ENCODE measurements around the gene STARD8.

STARD8 gene

GRCh38 chrX:68708503-68709290 lies 61.2 kb downstream of the STARD8 start:
- H3K27ac Mint-ChIP-seq = no peak overlapping the region
- H3K9me3 Mint-ChIP-seq = no peaks in the 10 kb centered on the region
- H3K27me3 Mint-ChIP-seq (ENCODE audit: low read depth) = no peaks in the 10 kb centered on the region
- H3K4me3 Mint-ChIP-seq = no peak overlapping the region
- peaks cover 2% of the 10 kb centered on the region for H3K4me1 Mint-ChIP-seq (ENCODE audit: low read depth)
- H3K36me3 Mint-ChIP-seq (ENCODE audit: low read depth) = no peaks in the 10 kb centered on the region

DNA sequence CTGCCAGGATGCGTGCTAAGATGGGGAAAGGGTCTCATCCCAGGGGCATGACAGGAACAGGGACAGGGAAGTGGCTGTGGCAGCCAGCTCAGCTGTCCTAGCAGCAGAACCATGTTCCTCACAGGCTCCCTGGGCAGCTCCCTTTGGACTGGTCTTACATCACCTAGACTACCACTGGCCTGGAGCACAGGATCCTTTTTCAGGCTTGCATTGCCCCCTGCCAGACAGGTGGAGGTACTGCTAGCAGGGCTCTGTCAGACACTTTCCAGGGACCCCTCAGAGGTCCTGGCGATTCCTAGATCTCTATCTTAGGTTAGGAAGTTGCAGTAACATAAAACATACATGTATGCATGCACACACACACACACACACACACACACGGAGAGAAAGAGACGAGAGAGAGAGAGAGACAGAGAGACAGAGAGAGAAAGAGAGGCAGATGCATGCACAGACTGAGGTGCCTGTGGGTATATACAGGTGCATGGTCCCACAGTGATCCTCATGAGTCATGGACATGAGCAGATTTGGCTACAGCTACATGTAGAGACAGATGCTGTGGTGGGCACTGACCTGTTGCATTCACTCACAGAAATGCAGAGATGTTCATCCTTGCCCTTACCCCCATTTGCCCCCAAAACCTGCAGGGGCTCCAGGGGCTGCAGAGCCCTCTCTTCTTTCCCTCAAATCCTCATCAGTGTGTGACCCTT lies 63.6 kb downstream of the STARD8 start:
- H3K4me3 Mint-ChIP-seq = no peak overlapping the region
- H3K4me1 Mint-ChIP-seq (ENCODE audit: low read depth) = no peaks in the 10 kb centered on the region
- H3K36me3 Mint-ChIP-seq (ENCODE audit: low read depth) = no peaks in the 10 kb centered on the region
- H3K27me3 Mint-ChIP-seq (ENCODE audit: low read depth) = no peaks in the 10 kb centered on the region
- no peak overlapping the region for H3K27ac Mint-ChIP-seq
- no peaks in the 10 kb centered on the region for H3K9me3 Mint-ChIP-seq

DNA sequence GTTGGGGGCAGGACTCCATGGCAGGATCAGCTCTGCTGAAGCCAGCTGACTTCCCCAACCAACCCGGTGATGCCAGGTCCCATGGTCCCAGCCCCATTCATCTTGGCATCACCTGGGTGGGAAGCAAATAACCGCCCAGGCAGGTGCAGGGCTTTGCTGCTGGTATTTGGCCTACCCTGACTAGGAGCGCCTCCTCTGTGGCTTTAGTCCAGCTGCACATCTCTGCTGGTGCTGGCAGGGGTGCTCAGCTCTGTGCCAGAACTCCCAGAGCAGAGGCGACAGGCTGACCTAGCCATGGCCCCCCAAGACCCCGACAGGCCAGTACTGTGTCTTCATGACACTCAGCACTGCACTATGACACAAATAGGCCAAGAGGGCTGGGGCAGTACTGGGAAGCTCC lies 64.4 kb downstream of the STARD8 start:
- Mint-ChIP-seq H3K27me3 (ENCODE audit: low read depth) (no peaks in the 10 kb centered on the region), H3K36me3 (ENCODE audit: low read depth) (no peaks in the 10 kb centered on the region), H3K4me3 (no peak overlapping the region), H3K27ac (no peak overlapping the region), H3K4me1 (ENCODE audit: low read depth) (no peaks in the 10 kb centered on the region), H3K9me3 (no peaks in the 10 kb centered on the region)

DNA sequence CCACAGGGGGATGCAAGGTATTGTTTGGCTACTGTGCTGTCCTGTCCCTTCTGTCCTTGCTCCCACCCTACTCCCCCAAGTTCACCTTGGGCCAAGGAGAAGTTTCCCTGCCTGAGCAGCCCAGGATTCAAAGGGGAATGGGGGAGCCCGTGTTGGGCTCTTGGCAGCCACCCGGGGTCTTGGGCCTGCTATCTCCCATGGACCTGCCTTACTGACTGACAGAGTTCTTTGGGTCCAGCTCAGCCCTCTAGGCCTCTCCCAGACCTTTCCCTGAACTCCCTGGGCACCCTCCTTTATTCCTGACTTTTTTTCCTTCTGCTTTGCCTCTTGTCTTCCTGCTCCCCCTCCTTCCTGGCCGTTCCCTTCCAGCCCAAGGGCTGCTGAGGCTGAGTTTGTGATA lies 67.4 kb downstream of the STARD8 start:
- Mint-ChIP-seq H3K4me1 (ENCODE audit: low read depth) (no peaks in the 10 kb centered on the region), H3K36me3 (ENCODE audit: low read depth) (no peaks in the 10 kb centered on the region), H3K27me3 (ENCODE audit: low read depth) (no peaks in the 10 kb centered on the region), H3K27ac (no peak overlapping the region), H3K4me3 (no peak overlapping the region), H3K9me3 (no peaks in the 10 kb centered on the region)

DNA sequence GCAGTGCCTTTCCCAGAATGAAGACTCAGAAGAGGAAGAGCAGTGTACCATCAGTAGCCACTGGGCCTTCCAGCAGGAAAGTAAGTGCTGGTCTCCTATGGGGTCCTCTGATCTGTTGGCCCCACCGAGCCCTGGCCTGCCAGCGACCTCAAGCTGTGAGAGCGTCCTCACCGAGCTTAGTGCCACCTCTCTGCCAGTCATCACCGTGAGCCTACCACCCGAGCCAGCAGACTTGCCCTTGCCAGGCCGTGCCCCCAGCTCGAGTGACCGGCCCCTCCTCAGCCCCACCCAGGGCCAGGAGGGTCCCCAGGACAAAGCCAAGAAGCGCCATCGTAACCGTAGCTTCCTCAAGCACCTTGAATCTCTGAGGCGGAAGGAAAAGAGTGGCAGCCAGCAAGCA lies 69.7 kb downstream of the STARD8 start:
- no peaks in the 10 kb centered on the region for H3K9me3 Mint-ChIP-seq
- H3K4me1 Mint-ChIP-seq (ENCODE audit: low read depth) = no peaks in the 10 kb centered on the region
- H3K27me3 Mint-ChIP-seq (ENCODE audit: low read depth) = no peaks in the 10 kb centered on the region
- H3K4me3 Mint-ChIP-seq = no peak overlapping the region
- H3K36me3 Mint-ChIP-seq (ENCODE audit: low read depth) = no peaks in the 10 kb centered on the region
- no peak overlapping the region for H3K27ac Mint-ChIP-seq

DNA sequence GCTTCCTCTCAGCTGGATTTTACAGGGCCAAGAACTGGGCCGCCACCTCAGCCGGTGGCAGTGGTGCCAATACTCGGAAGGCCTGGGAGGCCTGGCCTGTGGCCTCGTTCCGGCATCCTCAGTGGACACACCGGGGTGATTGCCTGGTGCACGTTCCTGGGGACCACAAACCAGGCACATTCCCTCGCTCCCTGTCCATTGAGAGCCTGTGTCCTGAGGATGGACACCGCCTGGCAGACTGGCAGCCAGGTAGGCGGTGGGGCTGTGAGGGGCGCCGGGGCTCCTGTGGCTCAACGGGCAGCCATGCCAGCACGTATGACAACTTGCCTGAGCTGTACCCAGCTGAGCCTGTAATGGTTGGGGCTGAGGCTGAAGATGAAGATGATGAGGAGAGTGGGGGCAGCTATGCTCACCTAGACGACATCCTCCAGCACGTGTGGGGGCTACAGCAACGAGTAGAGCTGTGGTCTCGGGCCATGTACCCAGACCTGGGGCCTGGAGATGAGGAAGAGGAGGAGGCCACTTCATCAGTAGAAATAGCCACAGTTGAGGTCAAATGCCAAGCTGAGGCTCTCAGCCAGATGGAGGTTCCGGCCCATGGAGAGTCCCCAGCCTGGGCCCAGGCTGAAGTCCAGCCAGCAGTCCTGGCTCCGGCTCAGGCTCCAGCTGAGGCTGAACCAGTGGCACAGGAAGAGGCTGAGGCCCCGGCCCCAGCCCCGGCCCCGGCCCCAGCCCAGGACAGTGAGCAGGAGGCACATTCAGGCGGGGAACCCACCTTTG lies 70.4 kb downstream of the STARD8 start:
- no peaks in the 10 kb centered on the region for H3K4me1 Mint-ChIP-seq (ENCODE audit: low read depth)
- H3K4me3 Mint-ChIP-seq = no peak overlapping the region
- no peaks in the 10 kb centered on the region for H3K27me3 Mint-ChIP-seq (ENCODE audit: low read depth)
- no peak overlapping the region for H3K27ac Mint-ChIP-seq
- H3K36me3 Mint-ChIP-seq (ENCODE audit: low read depth) = no peaks in the 10 kb centered on the region
- H3K9me3 Mint-ChIP-seq = no peaks in the 10 kb centered on the region

DNA sequence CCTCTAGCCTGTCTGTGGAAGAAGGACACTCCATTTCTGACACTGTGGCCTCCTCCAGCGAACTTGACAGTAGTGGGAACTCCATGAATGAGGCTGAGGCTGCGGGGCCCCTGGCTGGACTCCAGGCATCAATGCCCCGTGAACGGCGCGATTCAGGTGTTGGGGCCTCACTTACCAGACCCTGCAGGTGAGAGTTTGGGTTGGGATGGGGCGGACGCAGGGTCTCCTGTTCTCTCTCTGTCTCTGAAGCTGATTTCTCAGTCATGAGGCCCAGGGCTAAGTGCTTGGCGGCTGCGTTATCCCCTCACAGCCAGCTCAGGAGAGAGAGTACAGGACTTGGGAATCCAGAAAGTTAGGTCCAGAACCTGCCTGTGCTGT lies 71.0 kb downstream of the STARD8 start:
- no peak overlapping the region for H3K4me3 Mint-ChIP-seq
- no peaks in the 10 kb centered on the region for H3K27me3 Mint-ChIP-seq (ENCODE audit: low read depth)
- no peaks in the 10 kb centered on the region for H3K9me3 Mint-ChIP-seq
- no peaks in the 10 kb centered on the region for H3K36me3 Mint-ChIP-seq (ENCODE audit: low read depth)
- no peaks in the 10 kb centered on the region for H3K4me1 Mint-ChIP-seq (ENCODE audit: low read depth)
- H3K27ac Mint-ChIP-seq = no peak overlapping the region

GRCh38 chrX:68719181-68719903 lies 71.9 kb downstream of the STARD8 start:
- no peak overlapping the region for H3K27ac Mint-ChIP-seq
- no peaks in the 10 kb centered on the region for H3K4me1 Mint-ChIP-seq (ENCODE audit: low read depth)
- no peaks in the 10 kb centered on the region for H3K9me3 Mint-ChIP-seq
- H3K27me3 Mint-ChIP-seq (ENCODE audit: low read depth) = no peaks in the 10 kb centered on the region
- H3K4me3 Mint-ChIP-seq = no peak overlapping the region
- no peaks in the 10 kb centered on the region for H3K36me3 Mint-ChIP-seq (ENCODE audit: low read depth)

- no peaks in the 10 kb centered on the region for H3K36me3 Mint-ChIP-seq (ENCODE audit: low read depth)
- H3K9me3 Mint-ChIP-seq = no peaks in the 10 kb centered on the region
- H3K27ac Mint-ChIP-seq = no peak overlapping the region
- H3K27me3 Mint-ChIP-seq (ENCODE audit: low read depth) = no peaks in the 10 kb centered on the region
- no peak overlapping the region for H3K4me3 Mint-ChIP-seq
- H3K4me1 Mint-ChIP-seq (ENCODE audit: low read depth) = no peaks in the 10 kb centered on the region
Measured at GRCh38 chrX:68719904-68720614, 72.6 kb downstream of the STARD8 start.

DNA sequence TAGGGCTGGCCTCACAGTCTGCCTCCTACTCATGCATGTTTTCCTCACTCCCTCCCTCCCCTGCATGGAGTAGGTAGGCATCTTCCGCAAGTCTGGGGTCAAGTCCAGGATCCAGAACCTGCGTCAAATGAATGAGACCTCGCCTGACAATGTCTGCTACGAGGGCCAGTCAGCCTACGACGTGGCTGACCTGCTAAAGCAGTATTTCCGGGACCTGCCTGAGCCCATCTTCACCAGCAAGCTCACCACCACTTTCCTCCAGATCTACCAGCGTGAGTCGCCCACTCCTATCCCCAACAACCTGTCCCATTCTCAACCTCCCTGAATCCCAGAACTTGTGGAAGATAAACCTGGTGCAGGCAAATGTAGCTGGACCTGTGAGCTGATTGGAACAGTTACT lies 73.4 kb downstream of the STARD8 start:
- H3K36me3 Mint-ChIP-seq (ENCODE audit: low read depth) = no peaks in the 10 kb centered on the region
- H3K27me3 Mint-ChIP-seq (ENCODE audit: low read depth) = no peaks in the 10 kb centered on the region
- H3K9me3 Mint-ChIP-seq = no peaks in the 10 kb centered on the region
- no peak overlapping the region for H3K27ac Mint-ChIP-seq
- no peaks in the 10 kb centered on the region for H3K4me1 Mint-ChIP-seq (ENCODE audit: low read depth)
- no peak overlapping the region for H3K4me3 Mint-ChIP-seq

DNA sequence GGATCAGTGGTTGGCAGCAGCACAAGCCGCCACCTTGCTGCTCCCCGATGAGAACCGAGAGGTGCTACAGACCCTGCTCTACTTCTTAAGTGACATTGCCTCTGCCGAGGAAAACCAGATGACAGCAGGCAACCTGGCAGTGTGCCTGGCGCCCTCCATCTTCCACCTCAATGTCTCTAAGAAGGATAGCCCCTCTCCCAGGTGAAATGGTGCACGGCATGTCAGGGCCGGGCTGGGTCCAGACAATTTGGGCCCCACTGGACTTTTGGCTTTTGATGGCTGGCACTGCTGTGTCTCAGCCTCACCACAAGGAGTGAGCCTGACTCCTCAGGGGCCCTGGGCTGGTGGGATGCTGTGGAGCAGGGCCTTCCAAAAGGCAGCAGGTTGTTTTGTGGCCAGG lies 74.1 kb downstream of the STARD8 start:
- no peaks in the 10 kb centered on the region for H3K9me3 Mint-ChIP-seq
- no peaks in the 10 kb centered on the region for H3K27me3 Mint-ChIP-seq (ENCODE audit: low read depth)
- H3K4me3 Mint-ChIP-seq = no peak overlapping the region
- no peaks in the 10 kb centered on the region for H3K36me3 Mint-ChIP-seq (ENCODE audit: low read depth)
- H3K27ac Mint-ChIP-seq = no peak overlapping the region
- H3K4me1 Mint-ChIP-seq (ENCODE audit: low read depth) = no peaks in the 10 kb centered on the region

DNA sequence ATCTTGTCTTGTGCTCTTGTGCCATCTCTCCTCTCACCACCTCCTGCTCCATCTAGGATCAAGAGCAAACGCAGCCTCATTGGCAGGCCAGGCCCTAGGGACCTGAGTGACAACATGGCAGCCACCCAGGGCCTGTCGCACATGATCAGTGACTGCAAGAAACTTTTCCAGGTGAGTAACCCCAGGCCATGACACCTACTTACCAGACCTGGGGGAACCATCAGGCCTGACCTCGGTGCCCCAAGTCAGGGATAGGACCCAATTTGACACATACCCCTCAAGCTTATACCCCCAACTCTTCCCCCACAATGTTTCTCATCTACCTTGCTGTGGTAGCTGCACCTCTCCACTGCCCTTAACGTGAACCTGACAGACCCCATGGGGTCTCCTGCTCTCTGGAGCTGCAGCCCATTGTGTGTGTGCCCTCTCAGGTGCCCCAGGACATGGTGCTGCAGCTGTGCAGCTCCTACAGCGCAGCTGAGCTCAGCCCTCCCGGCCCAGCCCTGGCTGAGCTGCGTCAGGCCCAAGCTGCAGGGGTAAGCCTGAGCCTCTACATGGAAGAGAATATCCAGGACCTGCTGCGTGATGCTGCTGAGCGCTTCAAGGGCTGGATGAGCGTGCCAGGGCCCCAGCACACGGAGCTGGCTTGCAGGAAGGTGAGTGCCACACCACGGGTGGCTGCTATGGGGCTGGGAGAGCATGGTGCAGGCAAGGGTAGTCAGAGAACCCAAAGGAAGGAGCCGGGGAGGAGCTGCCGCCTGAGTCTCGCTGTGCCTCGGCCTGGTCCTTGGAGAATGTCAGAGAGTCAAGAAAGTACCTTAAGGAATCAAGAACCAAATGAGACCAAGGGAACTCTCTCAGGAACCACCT lies 74.8 kb downstream of the STARD8 start:
- no peaks in the 10 kb centered on the region for H3K27me3 Mint-ChIP-seq (ENCODE audit: low read depth)

GRCh38 chrX:68723491-68724155 lies 76.2 kb downstream of the STARD8 start:
- H3K27me3 Mint-ChIP-seq (ENCODE audit: low read depth) = no peaks in the 10 kb centered on the region

More for the DNA sequence above, 74.8 kb downstream of the STARD8 start:
- H3K4me3 Mint-ChIP-seq = no peak overlapping the region
- H3K27ac Mint-ChIP-seq = no peak overlapping the region
- H3K9me3 Mint-ChIP-seq = no peaks in the 10 kb centered on the region
- no peaks in the 10 kb centered on the region for H3K4me1 Mint-ChIP-seq (ENCODE audit: low read depth)
- no peaks in the 10 kb centered on the region for H3K36me3 Mint-ChIP-seq (ENCODE audit: low read depth)

More at GRCh38 chrX:68723491-68724155, 76.2 kb downstream of the STARD8 start:
- no peak overlapping the region for H3K4me3 Mint-ChIP-seq
- no peak overlapping the region for H3K27ac Mint-ChIP-seq
- no peaks in the 10 kb centered on the region for H3K36me3 Mint-ChIP-seq (ENCODE audit: low read depth)
- no peaks in the 10 kb centered on the region for H3K4me1 Mint-ChIP-seq (ENCODE audit: low read depth)
- no peaks in the 10 kb centered on the region for H3K9me3 Mint-ChIP-seq
